IPS-15b (cell line): ENCODE results near the gene SIGMAR1.

Experiments used
- H3K27me3 ChIP-seq: one replicate; pipeline ENCODE4 v1.6.1; 2013; ENCODE audit warnings: low read length; ENCODE audit not compliant: control insufficient read depth, insufficient read depth
- H3K36me3 ChIP-seq: one replicate; pipeline ENCODE4 v1.6.1; 2013; ENCODE audit warnings: low read length; ENCODE audit not compliant: control insufficient read depth, insufficient read depth
- H3K4me1 ChIP-seq: one replicate; pipeline ENCODE4 v1.6.1; 2013; ENCODE audit warnings: mild to moderate bottlenecking, low read length; ENCODE audit not compliant: control insufficient read depth, insufficient read depth
- H3K4me3 ChIP-seq: one replicate; pipeline ENCODE4 v1.5.1; 2013; ENCODE audit warnings: low read depth, low read length
- H3K9ac ChIP-seq: one replicate; pipeline ENCODE4 v1.6.1; 2013; ENCODE audit warnings: low read depth, mild to moderate bottlenecking, low read length
- H3K9me3 ChIP-seq: one replicate; pipeline ENCODE4 v1.6.1; 2013; ENCODE audit warnings: mild to moderate bottlenecking, low read length; ENCODE audit not compliant: control insufficient read depth, insufficient read depth

Gene SIGMAR1

GRCh38 chr9:34627716-34628655 lies 9.6 kb downstream of the SIGMAR1 start:
- H3K9ac ChIP-seq, result no peak overlapping the region
- peak overlapping the region; percentile 48 for H3K4me3 ChIP-seq
- H3K4me1 ChIP-seq, result peaks cover 2% of the 10 kb centered on the region
- H3K27me3 ChIP-seq, result peaks cover 92% of the 10 kb centered on the region
- H3K36me3 ChIP-seq, result no peaks in the 10 kb centered on the region
- H3K9me3 ChIP-seq, result no peaks in the 10 kb centered on the region

DNA sequence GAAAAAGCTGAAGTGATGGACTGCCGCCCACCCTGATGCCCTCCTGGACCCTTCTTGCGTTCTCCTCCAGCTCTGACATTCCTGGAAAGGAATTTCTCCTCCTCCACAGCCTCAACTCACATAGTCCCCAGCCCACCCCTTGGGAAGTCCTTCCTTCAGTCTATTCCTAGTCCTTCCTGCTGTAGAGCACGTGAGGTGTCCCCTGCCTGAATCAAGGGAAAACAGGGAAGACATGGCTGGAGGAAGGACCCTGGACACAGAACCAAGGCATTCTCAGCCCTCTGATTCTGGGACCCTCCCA lies 12.5 kb downstream of the SIGMAR1 start:
- Histone ChIP-seq H3K4me3 (no peak overlapping the region), H3K27me3 (peaks cover 79% of the 10 kb centered on the region)

GRCh38 chr9:34624475-34625185 lies 13.0 kb downstream of the SIGMAR1 start:
- Histone ChIP-seq H3K4me3 (peak overlapping the region; percentile 37), H3K9me3 (no peaks in the 10 kb centered on the region), H3K36me3 (no peaks in the 10 kb centered on the region), H3K9ac (no peak overlapping the region), H3K27me3 (peaks cover 74% of the 10 kb centered on the region), H3K4me1 (peaks cover 2% of the 10 kb centered on the region)

More for the DNA sequence above, 12.5 kb downstream of the SIGMAR1 start:
- Histone ChIP-seq H3K9ac (no peak overlapping the region), H3K36me3 (no peaks in the 10 kb centered on the region), H3K4me1 (peaks cover 2% of the 10 kb centered on the region), H3K9me3 (no peaks in the 10 kb centered on the region)

GRCh38 chr9:34623374-34624235 lies 14.0 kb downstream of the SIGMAR1 start:
- H3K9me3 ChIP-seq, result no peaks in the 10 kb centered on the region
- no peaks in the 10 kb centered on the region for H3K36me3 ChIP-seq
- no peaks in the 10 kb centered on the region for H3K4me1 ChIP-seq
- H3K9ac ChIP-seq, result no peak overlapping the region
- peaks cover 65% of the 10 kb centered on the region for H3K27me3 ChIP-seq
- peak overlapping the region; percentile 26 for H3K4me3 ChIP-seq

DNA sequence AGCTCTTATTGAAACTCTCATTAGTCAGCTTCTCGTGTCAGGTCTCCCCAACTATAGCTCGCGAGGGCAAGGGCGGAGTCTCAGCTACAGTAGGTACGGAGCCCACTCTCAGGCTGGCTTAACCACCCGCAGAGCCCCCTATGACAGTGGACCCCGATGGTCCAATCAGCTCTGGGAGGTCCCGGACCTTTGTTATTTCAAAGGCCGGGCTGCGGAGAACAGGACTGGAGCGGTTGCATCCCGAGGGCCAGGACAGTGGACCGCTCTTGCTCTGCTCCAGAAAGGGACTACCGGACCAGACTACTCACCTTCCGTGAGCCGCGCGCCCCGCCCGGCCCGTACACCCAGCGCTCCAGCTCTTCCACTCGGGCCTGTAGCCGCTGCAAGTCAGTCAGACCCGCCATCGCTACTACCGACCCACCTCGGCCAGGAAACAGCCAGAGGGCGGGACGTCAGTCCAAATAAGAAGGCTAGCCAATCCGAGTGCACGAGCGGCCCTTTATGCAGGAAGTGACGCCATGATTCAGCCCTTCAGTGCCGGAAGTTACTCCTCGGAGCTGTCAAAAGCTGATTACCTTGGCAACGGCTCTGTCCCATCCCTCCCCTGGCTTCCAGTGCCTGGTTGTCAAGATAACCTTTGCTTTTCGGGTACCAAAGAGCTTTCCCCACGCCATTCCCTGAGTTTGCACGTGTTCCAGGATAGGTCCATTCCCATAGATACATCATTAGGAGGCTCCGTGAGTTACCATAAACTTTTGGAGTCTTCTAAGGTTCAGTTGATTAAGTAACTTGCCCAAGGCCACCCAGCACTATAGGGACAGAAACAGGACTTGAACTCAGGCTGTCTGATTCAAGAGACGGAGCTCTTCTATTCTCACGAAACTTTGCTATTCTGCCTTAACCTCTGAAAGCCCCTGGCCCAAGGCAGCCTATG lies 17.3 kb downstream of the SIGMAR1 start, which contains the start of gene DCTN3:
Gene DCTN3 (minus strand): TSS at position 435 of the 934 bp plus-strand sequence. CDS start 31 bp downstream, at position 404.
- Histone ChIP-seq H3K4me3 (peak within 1 kb of the TSS; percentile 76), H3K4me1 (no peaks in the 10 kb centered on the region), H3K9ac (peak within 1 kb of the TSS; percentile 38), H3K9me3 (no peaks in the 10 kb centered on the region), H3K27me3 (peaks cover 32% of the 10 kb centered on the region), H3K36me3 (no peaks in the 10 kb centered on the region)

- Histone ChIP-seq H3K36me3 (no peaks in the 10 kb centered on the region), H3K9me3 (no peaks in the 10 kb centered on the region)
Observed at GRCh38 chr9:34615132-34615531, 22.5 kb downstream of the SIGMAR1 start.

GRCh38 chr9:34612788-34613390 lies 24.7 kb downstream of the SIGMAR1 start:
- Histone ChIP-seq H3K4me1 (peaks cover 2% of the 10 kb centered on the region), H3K27me3 (peaks cover 4% of the 10 kb centered on the region), H3K4me3 (peak overlapping the region; percentile 91), H3K9ac (no peak overlapping the region), H3K36me3 (no peaks in the 10 kb centered on the region), H3K9me3 (no peaks in the 10 kb centered on the region)

More at GRCh38 chr9:34615132-34615531, 22.5 kb downstream of the SIGMAR1 start:
- Histone ChIP-seq H3K4me3 (no peak overlapping the region), H3K9ac (no peak overlapping the region), H3K27me3 (peaks cover 4% of the 10 kb centered on the region), H3K4me1 (peaks cover 2% of the 10 kb centered on the region)

- H3K4me1 ChIP-seq, result peaks cover 2% of the 10 kb centered on the region
- peak within 1 kb of the TSS; percentile 91 for H3K4me3 ChIP-seq
- peak within 1 kb of the TSS; percentile 89 for H3K9ac ChIP-seq
- H3K9me3 ChIP-seq, result no peaks in the 10 kb centered on the region
- no peaks in the 10 kb centered on the region for H3K36me3 ChIP-seq
- peaks cover 4% of the 10 kb centered on the region for H3K27me3 ChIP-seq
Observed at GRCh38 chr9:34611811-34612787, 25.5 kb downstream of the SIGMAR1 start, which contains the start of gene RPP25L. Gene RPP25L, minus strand, starts transcription at chr9:34612097. Its CDS starts 801 bp downstream, at chr9:34611296.

- Histone ChIP-seq H3K9me3 (no peaks in the 10 kb centered on the region), H3K4me3 (peak overlapping the region; percentile 91), H3K36me3 (no peaks in the 10 kb centered on the region), H3K4me1 (peaks cover 2% of the 10 kb centered on the region), H3K9ac (peak overlapping the region; percentile 89), H3K27me3 (peaks cover 4% of the 10 kb centered on the region)
Observed at GRCh38 chr9:34611251-34611810, 26.3 kb downstream of the SIGMAR1 start.
